SK-N-SH (cell line): ENCODE results near the gene MAPK10.

Experiments
- CHD2 ChIP-seq: fragments of 150-350 bp; IDR thresholded peaks from 2 replicates; pipeline ENCODE4 v1.6.1; 2018; ENCODE audit warnings: low read length; ENCODE audit not compliant: partially characterized antibody
- GABPA ChIP-seq: IDR thresholded peaks from 2 replicates; pipeline ENCODE4 v1.4.0; 2012; ENCODE audit warnings: low read depth, mild to moderate bottlenecking
- GATA2 ChIP-seq: sonication (generic); formaldehyde crosslinking; IDR thresholded peaks from 2 replicates; pipeline ENCODE4 v1.5.0; 2020; ENCODE audit warnings: mild to moderate bottlenecking, missing genetic modification reagents
- NFIC ChIP-seq: IDR thresholded peaks from 2 replicates; pipeline ENCODE4 v1.4.0; 2012; ENCODE audit warnings: borderline replicate concordance
- POLR2AphosphoS5 ChIP-seq: IDR thresholded peaks from 2 replicates; pipeline ENCODE4 v1.6.1; 2012; ENCODE audit warnings: low read depth, low read length
- RFX5 ChIP-seq: IDR thresholded peaks from 2 replicates; pipeline ENCODE4 v1.6.1; 2012; ENCODE audit warnings: mild to moderate bottlenecking, improper control_type of control experiment, low read length
- SIN3A ChIP-seq: IDR thresholded peaks from 2 replicates; pipeline ENCODE4 v1.6.1; 2012; ENCODE audit warnings: low read depth, mild to moderate bottlenecking, low read length, moderate library complexity, borderline replicate concordance
- SMC3 ChIP-seq: IDR thresholded peaks from 2 replicates; pipeline ENCODE4 v1.6.1; 2012; ENCODE audit warnings: low read depth, low read length, improper control_type of control experiment
- TAF1 ChIP-seq: IDR thresholded peaks from 2 replicates; pipeline ENCODE4 v1.6.1; 2012; ENCODE audit warnings: low read depth, mild to moderate bottlenecking, low read length, moderate library complexity, borderline replicate concordance
- YY1 ChIP-seq: IDR thresholded peaks from 2 replicates; pipeline ENCODE4 v1.4.0; 2012; ENCODE audit warnings: low read depth, mild to moderate bottlenecking
- TF ChIP-seq, protein P1 (sequence below): fragments of 200-600 bp; sonication (generic); IDR thresholded peaks from 2 replicates; pipeline ENCODE4 v1.6.1; 2017; ENCODE audit warnings: antibody characterized with exemption, mild to moderate bottlenecking, moderate library complexity
- TF ChIP-seq, protein P2 (sequence below): IDR thresholded peaks from 2 replicates; pipeline ENCODE4 v1.4.0; 2012; ENCODE audit warnings: low read depth

DNA sequence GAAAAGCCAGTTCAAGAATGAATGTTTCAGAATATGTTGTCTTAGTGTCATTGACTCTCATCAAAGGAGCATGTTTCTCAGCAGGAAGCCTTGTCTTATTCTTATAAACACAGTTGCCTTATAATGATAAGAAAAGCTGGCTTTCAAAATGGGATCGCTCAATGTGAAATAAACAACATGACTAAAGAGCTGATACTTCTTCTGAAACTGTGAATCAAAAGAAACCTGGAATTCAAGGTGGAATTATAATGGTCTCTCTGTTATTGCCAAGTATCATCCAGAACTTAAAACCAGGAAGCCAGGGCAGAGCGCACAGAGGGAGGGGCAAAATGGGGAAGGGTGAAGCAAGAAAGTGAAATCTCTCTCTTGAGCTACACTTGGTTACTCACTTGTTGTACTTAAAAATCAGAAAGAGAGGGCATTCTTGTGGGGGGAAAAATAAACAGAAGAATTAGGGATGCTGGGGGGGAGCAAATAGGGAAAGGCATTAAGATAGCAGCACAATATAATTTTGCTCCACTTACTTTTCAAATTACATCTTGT, 270.0 kb downstream of the MAPK10 start:
- TF ChIP-seq POLR2AphosphoS5 (no peak), SMC3 (no peak), SIN3A (no peak), YY1 (no peak), GATA2 (CRISPR knock-in tag) (no peak), RFX5 (no peak), GABPA (no peak), NFIC (no peak), CHD2 (no peak), TAF1 (no peak)
- TF ChIP-seq, protein P1, sequence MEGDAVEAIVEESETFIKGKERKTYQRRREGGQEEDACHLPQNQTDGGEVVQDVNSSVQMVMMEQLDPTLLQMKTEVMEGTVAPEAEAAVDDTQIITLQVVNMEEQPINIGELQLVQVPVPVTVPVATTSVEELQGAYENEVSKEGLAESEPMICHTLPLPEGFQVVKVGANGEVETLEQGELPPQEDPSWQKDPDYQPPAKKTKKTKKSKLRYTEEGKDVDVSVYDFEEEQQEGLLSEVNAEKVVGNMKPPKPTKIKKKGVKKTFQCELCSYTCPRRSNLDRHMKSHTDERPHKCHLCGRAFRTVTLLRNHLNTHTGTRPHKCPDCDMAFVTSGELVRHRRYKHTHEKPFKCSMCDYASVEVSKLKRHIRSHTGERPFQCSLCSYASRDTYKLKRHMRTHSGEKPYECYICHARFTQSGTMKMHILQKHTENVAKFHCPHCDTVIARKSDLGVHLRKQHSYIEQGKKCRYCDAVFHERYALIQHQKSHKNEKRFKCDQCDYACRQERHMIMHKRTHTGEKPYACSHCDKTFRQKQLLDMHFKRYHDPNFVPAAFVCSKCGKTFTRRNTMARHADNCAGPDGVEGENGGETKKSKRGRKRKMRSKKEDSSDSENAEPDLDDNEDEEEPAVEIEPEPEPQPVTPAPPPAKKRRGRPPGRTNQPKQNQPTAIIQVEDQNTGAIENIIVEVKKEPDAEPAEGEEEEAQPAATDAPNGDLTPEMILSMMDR, result no peak
- TF ChIP-seq, protein P2, sequence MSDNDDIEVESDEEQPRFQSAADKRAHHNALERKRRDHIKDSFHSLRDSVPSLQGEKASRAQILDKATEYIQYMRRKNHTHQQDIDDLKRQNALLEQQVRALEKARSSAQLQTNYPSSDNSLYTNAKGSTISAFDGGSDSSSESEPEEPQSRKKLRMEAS, result no peak
